Measurements from ENCODE around the gene CHMP2A. TPM values are rescaled to one million over a fixed set of nuclear protein-coding genes. Genes with fewer than 3 reads are reported as not detected.

Gene CHMP2A
- total and polyA plus RNA-seq, 10 of the 15 experiments (the other 5 are each of a cell fraction or from before 2014, with no cell fraction given), result 69.5 to 172 (median 109) TPM

DNA sequence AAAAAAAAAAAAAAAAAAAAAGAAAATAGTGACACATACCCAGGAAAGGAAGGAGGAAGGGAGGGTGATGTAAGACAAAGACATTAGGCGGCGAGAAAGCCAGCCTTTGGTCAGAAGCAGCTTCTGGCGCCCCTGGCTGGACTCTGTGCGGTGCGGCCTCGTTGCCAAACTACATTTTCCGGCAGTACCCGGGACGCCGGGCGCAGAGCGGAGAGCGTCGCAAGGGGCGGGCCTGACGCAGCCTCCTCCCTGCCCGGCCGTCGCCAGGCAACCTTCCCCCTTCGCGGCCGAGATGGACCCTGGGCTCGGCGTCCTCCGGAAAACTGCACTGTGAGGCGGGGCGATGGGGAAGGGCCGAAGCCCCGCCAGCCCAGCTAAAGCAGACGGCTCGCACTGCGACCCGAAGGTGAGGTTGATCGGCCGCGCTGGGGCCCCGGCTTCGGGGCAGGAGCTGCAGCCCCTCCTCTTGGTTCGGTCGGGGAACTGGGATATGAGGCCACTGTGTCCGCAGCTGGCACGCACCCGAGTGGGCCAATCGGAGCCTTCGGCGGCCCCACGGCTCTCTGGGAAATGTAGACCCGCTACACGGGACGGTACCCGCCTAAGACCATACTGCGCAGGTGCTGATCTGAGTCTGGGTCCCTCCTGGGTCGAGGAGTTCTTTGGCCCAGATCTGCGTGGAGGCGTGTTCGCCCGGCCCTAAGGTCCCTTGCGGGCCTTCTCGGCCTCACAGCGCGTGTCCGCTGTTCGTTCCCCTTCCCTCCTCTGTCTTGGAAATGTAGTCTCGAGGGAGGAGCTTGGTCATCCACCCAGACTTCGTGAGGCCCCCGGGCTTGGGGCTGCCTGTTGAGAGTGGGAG lies 20.5 kb upstream of the CHMP2A start (continued):
- peak; percentile 40; the same call in 1 of the 2 replicates for TF ChIP-seq PKNOX1 (IDR thresholded peaks at IDR 0.05)
- no peak for TF ChIP-seq HDAC2 (IDR thresholded peaks at IDR 0.05)
- peak; percentile 79; the same call in 1 of the 2 replicates for TF ChIP-seq ZNF687 (IDR thresholded peaks at IDR 0.05)
- TF ChIP-seq, protein P1, sequence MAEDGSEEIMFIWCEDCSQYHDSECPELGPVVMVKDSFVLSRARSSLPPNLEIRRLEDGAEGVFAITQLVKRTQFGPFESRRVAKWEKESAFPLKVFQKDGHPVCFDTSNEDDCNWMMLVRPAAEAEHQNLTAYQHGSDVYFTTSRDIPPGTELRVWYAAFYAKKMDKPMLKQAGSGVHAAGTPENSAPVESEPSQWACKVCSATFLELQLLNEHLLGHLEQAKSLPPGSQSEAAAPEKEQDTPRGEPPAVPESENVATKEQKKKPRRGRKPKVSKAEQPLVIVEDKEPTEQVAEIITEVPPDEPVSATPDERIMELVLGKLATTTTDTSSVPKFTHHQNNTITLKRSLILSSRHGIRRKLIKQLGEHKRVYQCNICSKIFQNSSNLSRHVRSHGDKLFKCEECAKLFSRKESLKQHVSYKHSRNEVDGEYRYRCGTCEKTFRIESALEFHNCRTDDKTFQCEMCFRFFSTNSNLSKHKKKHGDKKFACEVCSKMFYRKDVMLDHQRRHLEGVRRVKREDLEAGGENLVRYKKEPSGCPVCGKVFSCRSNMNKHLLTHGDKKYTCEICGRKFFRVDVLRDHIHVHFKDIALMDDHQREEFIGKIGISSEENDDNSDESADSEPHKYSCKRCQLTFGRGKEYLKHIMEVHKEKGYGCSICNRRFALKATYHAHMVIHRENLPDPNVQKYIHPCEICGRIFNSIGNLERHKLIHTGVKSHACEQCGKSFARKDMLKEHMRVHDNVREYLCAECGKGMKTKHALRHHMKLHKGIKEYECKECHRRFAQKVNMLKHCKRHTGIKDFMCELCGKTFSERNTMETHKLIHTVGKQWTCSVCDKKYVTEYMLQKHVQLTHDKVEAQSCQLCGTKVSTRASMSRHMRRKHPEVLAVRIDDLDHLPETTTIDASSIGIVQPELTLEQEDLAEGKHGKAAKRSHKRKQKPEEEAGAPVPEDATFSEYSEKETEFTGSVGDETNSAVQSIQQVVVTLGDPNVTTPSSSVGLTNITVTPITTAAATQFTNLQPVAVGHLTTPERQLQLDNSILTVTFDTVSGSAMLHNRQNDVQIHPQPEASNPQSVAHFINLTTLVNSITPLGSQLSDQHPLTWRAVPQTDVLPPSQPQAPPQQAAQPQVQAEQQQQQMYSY (CRISPR knock-in tag; IDR thresholded peaks at IDR 0.05), result 0 out of 2 replicates have a peak, but pooled peaks have one; percentile 29
- peak; percentile 19; the same call in 1 of the 2 replicates for TF ChIP-seq EED (IDR thresholded peaks at IDR 0.05; ENCODE audit: low read depth)
- peak; percentile 77; the same call in 1 of the 2 replicates for TF ChIP-seq NBN (IDR thresholded peaks at IDR 0.05)
- TF ChIP-seq RB1 (IDR thresholded peaks at IDR 0.05; ENCODE audit: borderline replicate concordance), result 0 out of 2 replicates have a peak, but pooled peaks have one; percentile 66
- TF ChIP-seq, protein P2, sequence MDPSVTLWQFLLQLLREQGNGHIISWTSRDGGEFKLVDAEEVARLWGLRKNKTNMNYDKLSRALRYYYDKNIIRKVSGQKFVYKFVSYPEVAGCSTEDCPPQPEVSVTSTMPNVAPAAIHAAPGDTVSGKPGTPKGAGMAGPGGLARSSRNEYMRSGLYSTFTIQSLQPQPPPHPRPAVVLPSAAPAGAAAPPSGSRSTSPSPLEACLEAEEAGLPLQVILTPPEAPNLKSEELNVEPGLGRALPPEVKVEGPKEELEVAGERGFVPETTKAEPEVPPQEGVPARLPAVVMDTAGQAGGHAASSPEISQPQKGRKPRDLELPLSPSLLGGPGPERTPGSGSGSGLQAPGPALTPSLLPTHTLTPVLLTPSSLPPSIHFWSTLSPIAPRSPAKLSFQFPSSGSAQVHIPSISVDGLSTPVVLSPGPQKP (IDR thresholded peaks at IDR 0.05; ENCODE audit: low read depth, low read length), result 0 out of 2 replicates have a peak, but pooled peaks have one; percentile 3
- TF ChIP-seq STAT1 (conservative IDR thresholded peaks at IDR 0.05), result 0 out of 2 replicates have a peak, but pooled peaks have one; percentile 22
- TF ChIP-seq CTCF (IDR thresholded peaks at IDR 0.05 in 2 of 3, conservative IDR thresholded peaks at IDR 0.05 in 1 of 3; ENCODE audit: control insufficient read depth in 2 of 3, extremely low read depth in 1 of 3, insufficient read depth in 1 of 3, low read depth in 3 of 3, low read length in 3 of 3), result peak in 2 of 3 experiments; percentile 27; a peak in 2 of 6 replicates
- TF ChIP-seq SREBF2 (IDR thresholded peaks at IDR 0.05; ENCODE audit: low read length), result peak; percentile 10; the same call in 1 of the 2 replicates
- TF ChIP-seq HCFC1 (IDR thresholded peaks at IDR 0.05; ENCODE audit: low read length), result peak; percentile 94
- TF ChIP-seq MEF2A (IDR thresholded peaks at IDR 0.05; ENCODE audit: insufficient read depth, low read depth, low read length), result no peak
- TF ChIP-seq NFYB (IDR thresholded peaks at IDR 0.05; ENCODE audit: insufficient read depth, low read depth, low read length), result peak; percentile 91
- peak; percentile 39; the same call in 1 of the 2 replicates for TF ChIP-seq MTA2 (IDR thresholded peaks at IDR 0.05; ENCODE audit: low read depth)
- peak; percentile 19; the same call in 1 of the 2 replicates for TF ChIP-seq RAD21 (IDR thresholded peaks at IDR 0.05; ENCODE audit: insufficient read depth, low read depth, low read length)

Measured in GM12878 (cell line).